Hepatocyte (in vitro differentiated cells): Measurements from ENCODE around the gene RIMS1. TPM values are rescaled to one million over a fixed set of nuclear protein-coding genes. Genes with fewer than 3 reads are reported as not detected.

Source experiments
- DNase-seq: peaks from one replicate; pipeline ENCODE4 v3.0.0-alpha.2; 2016; ENCODE audit warnings: low spot score
- H2AFZ ChIP-seq: fragments of 200-600 bp; sonication (generic); 2 replicates; pipeline ENCODE4 v1.6.0; 2016; ENCODE audit warnings: antibody characterized with exemption, mild to moderate bottlenecking
- H3K27ac ChIP-seq: fragments of 200-600 bp; sonication (generic); 2 replicates; pipeline ENCODE4 v1.5.1; 2016; ENCODE audit warnings: mild to moderate bottlenecking
- H3K27me3 ChIP-seq: fragments of 200-600 bp; sonication (generic); 2 replicates; pipeline ENCODE4 v1.6.1; 2016
- H3K36me3 ChIP-seq: fragments of 200-600 bp; sonication (generic); replicated peaks from 2 replicates; pipeline ENCODE4 v1.5.1; 2016; ENCODE audit warnings: low read depth; ENCODE audit not compliant: insufficient read depth
- H3K4me1 ChIP-seq: fragments of 200-600 bp; sonication (generic); 2 replicates; pipeline ENCODE4 v1.5.1; 2016; ENCODE audit warnings: mild to moderate bottlenecking, moderate library complexity; ENCODE audit not compliant: insufficient read depth
- H3K4me2 ChIP-seq: fragments of 200-600 bp; sonication (generic); 2 replicates; pipeline ENCODE4 v1.6.0; 2016
- H3K4me3 ChIP-seq: fragments of 200-600 bp; sonication (generic); 2 replicates; pipeline ENCODE4 v1.5.1; 2016; ENCODE audit warnings: mild to moderate bottlenecking
- H3K79me2 ChIP-seq: fragments of 200-600 bp; sonication (generic); 2 replicates; pipeline ENCODE4 v1.6.0; 2017; ENCODE audit warnings: mild to moderate bottlenecking
- H3K9me2 ChIP-seq: fragments of 200-600 bp; sonication (generic); replicated peaks from 2 replicates; pipeline ENCODE4 v1.6.0; 2017; ENCODE audit warnings: mild to moderate bottlenecking; ENCODE audit not compliant: insufficient read depth
- H3K9me3 ChIP-seq: fragments of 200-600 bp; sonication (generic); 2 replicates; pipeline ENCODE4 v1.5.1; 2016; ENCODE audit warnings: low read depth, mild to moderate bottlenecking
- H4K20me1 ChIP-seq: fragments of 200-600 bp; sonication (generic); 2 replicates; pipeline ENCODE4 v1.6.0; 2016; ENCODE audit warnings: mild to moderate bottlenecking; ENCODE audit not compliant: insufficient read depth, poor library complexity, severe bottlenecking
- EZH2 ChIP-seq: fragments of 200-600 bp; sonication (generic); IDR thresholded peaks from 2 replicates; pipeline ENCODE4 v1.6.1; 2016; ENCODE audit warnings: antibody characterized with exemption, mild to moderate bottlenecking, borderline replicate concordance
- EZH2phosphoT487 ChIP-seq: fragments of 200-600 bp; sonication (generic); IDR thresholded peaks from one replicate; pipeline ENCODE4 v1.6.1; 2018; ENCODE audit warnings: antibody characterized with exemption, mild to moderate bottlenecking, low read depth, moderate library complexity; ENCODE audit not compliant: unreplicated experiment, severe bottlenecking
- WGBS: methylation state at CpG from one replicate; pipeline ENCODE4 v1.1.6; 2016; ENCODE audit warnings: low lambda C conversion rate; ENCODE audit errors: missing lambda C conversion rate; 5-methylcytosine and 5-hydroxymethylcytosine counted together
- polyA plus RNA-seq: library from polyadenylated mRNA; unstranded; fragments of >200 nt; fragmentation: Nextera tagmentation; extraction: Ambion mirVana; gene quantifications from 2 replicates; pipeline ENCODE4 v1.2.1, GENCODE V29; 2016
- total RNA-seq: library from RNA; depleted of rRNA; stranded (reverse); fragments of >200 nt; gene quantifications from 2 replicates; pipeline ENCODE4 v1.2.3, GENCODE V29; 2014
- TF ChIP-seq, protein P1 (sequence below): fragments of 200-600 bp; sonication (generic); IDR thresholded peaks from 2 replicates; pipeline ENCODE4 v1.5.1; 2016; ENCODE audit warnings: antibody characterized with exemption, mild to moderate bottlenecking; ENCODE audit not compliant: poor library complexity

RIMS1 gene
- total and polyA plus RNA-seq, 2 experiments from 2014 or later = 0.45 to 5.5 TPM

DNA sequence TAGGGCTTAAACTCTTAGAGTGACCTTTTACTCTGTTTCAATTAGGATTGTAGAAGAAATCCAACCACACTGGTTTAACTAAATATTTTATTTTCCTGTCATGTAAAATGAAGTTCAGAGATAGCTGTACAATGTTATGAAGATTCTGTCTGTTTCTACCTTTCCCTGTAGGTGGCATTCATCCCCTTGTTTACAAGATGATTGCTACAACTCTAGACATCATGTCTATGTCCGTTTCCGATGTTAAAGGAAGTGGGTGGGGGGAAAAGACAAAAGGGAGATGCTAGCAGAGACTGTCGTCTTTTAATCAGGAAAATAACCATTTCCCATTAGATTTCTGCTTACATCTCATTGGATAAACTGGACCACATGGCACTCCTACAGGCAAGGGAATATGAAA, 30.9 kb upstream of the RIMS1 start:
- DNase-seq = no peak
- Histone ChIP-seq H3K79me2 (no peaks in the 10 kb centered on the region), H3K9me3 (no peaks in the 10 kb centered on the region), H2AFZ (no peak overlapping the region), H3K4me1 (no peaks in the 10 kb centered on the region), H3K9me2 (no peaks in the 10 kb centered on the region), H3K4me3 (no peak overlapping the region), H3K4me2 (no peak overlapping the region), H4K20me1 (no peaks in the 10 kb centered on the region), H3K27me3 (no peaks in the 10 kb centered on the region), H3K36me3 (no peaks in the 10 kb centered on the region), H3K27ac (no peak overlapping the region)
- WGBS = 65% methylated on average over 3 of the region's 3 CpGs
- TF ChIP-seq EZH2 = no peak
- TF ChIP-seq, protein P1, sequence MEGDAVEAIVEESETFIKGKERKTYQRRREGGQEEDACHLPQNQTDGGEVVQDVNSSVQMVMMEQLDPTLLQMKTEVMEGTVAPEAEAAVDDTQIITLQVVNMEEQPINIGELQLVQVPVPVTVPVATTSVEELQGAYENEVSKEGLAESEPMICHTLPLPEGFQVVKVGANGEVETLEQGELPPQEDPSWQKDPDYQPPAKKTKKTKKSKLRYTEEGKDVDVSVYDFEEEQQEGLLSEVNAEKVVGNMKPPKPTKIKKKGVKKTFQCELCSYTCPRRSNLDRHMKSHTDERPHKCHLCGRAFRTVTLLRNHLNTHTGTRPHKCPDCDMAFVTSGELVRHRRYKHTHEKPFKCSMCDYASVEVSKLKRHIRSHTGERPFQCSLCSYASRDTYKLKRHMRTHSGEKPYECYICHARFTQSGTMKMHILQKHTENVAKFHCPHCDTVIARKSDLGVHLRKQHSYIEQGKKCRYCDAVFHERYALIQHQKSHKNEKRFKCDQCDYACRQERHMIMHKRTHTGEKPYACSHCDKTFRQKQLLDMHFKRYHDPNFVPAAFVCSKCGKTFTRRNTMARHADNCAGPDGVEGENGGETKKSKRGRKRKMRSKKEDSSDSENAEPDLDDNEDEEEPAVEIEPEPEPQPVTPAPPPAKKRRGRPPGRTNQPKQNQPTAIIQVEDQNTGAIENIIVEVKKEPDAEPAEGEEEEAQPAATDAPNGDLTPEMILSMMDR = peak; percentile 4

DNA sequence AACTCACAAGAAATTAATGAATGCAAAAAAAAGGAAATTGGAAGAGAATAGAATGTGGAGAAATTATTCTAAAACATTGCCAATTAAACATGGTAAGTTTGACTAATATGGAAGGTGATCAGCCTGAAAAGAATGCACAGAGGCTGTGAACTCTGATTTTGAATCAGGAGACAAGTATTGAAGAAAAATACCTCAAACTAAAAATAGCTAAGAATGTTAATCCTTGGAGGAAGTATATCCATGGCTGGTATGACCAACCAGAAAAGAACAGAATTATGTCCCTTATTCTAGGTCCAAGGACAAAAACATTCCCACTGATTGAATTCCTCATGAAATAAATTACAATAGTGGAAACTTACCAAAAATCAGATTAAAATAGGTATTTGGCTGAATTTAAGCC, 7.3 kb upstream of the RIMS1 start:
- Histone ChIP-seq H3K4me2 (no peak overlapping the region), H3K36me3 (no peaks in the 10 kb centered on the region), H3K4me1 (no peaks in the 10 kb centered on the region), H3K79me2 (no peaks in the 10 kb centered on the region), H3K27ac (no peak overlapping the region), H2AFZ (no peak overlapping the region), H3K27me3 (no peaks in the 10 kb centered on the region), H3K4me3 (no peak overlapping the region), H3K9me2 (no peaks in the 10 kb centered on the region), H4K20me1 (no peaks in the 10 kb centered on the region), H3K9me3 (no peaks in the 10 kb centered on the region)
- TF ChIP-seq EZH2 = no peak
- no peak for TF ChIP-seq EZH2phosphoT487
- DNase-seq = no peak

DNA sequence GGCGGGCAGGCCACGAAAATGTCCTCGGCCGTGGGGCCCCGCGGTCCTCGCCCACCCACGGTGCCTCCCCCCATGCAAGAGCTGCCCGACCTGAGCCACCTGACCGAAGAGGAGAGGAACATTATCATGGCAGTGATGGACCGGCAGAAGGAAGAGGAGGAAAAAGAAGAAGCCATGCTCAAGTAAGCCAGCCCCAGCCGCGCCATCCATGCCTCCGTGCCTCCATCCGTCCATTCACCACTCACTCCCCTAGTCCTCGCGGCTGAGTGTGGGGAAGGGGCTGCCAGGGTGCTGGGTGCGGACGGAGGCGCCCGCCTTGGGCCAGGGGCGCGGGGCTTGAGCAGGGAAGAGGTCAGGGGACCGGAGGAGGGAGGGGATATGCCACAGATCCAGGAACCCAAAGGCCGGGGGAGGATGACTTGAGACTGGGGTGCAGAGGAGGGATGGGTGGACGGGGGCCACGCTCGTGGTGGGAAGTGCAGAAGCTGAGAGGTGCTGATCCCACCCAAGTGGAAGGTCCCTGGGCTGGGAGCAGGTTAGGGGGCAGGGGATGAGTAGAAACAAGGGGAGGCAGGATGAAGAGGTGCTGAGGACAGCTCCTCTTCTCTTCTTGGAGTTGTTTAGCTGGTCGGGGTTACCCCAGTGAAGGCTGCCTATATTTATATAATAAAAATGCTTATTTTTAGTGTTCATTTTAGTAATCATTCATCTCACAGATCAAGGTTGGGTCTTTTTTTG, 825 bp downstream of the RIMS1 start:
- Histone ChIP-seq H3K9me2 (no peaks in the 10 kb centered on the region), H3K4me1 (peaks cover 4% of the 10 kb centered on the region), H3K9me3 (no peaks in the 10 kb centered on the region), H3K27ac (no peak overlapping the region), H3K4me3 (peak overlapping the region; percentile 75), H3K4me2 (peak overlapping the region; percentile 92), H2AFZ (peak overlapping the region; percentile 52), H3K79me2 (no peaks in the 10 kb centered on the region), H4K20me1 (no peaks in the 10 kb centered on the region), H3K36me3 (no peaks in the 10 kb centered on the region), H3K27me3 (peaks cover 49% of the 10 kb centered on the region)
- 2% methylated on average over 26 of the region's 29 CpGs for WGBS
- TF ChIP-seq EZH2phosphoT487 = no peak
- TF ChIP-seq EZH2 = no peak
- TF ChIP-seq, protein P1 = no peak
- DNase-seq = peak; percentile 6

DNA sequence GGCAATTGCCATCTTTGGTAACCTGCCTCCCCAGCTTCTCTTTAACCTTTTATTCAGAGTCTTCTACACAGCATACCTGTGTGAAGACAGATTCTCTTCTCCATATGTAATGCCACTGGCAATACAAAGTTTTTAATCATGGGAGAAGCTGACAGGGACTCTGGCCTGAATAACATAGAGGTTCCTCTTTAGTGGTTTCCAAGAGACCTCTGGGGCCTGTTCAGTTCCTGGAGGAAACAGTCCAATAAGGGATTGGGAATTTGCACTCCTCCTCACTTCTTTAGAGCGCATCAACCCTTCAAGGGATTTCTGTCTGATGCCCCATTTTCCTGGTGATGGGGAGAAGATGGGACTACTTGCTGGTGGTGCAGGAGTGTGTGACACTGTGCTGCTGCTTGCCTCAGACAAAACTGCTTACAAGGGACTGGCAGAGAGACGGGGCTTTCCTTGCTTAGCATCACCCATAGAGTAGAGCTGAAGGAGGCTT, 1.4 kb downstream of the RIMS1 start:
- Histone ChIP-seq H3K9me3 (no peaks in the 10 kb centered on the region), H3K4me3 (no peak overlapping the region), H3K9me2 (no peaks in the 10 kb centered on the region), H3K36me3 (no peaks in the 10 kb centered on the region), H3K4me2 (peak overlapping the region; percentile 92), H3K27ac (no peak overlapping the region), H4K20me1 (no peaks in the 10 kb centered on the region), H3K27me3 (peaks cover 49% of the 10 kb centered on the region), H2AFZ (no peak overlapping the region), H3K4me1 (peaks cover 4% of the 10 kb centered on the region), H3K79me2 (no peaks in the 10 kb centered on the region)
- 79% methylated on average over 2 of the region's 2 CpGs for WGBS
- DNase-seq = no peak
- TF ChIP-seq EZH2phosphoT487 (no peak), EZH2 (no peak)
- TF ChIP-seq, protein P1 = no peak
